HG03571 (cell line): Measurements from ENCODE around the gene TMEM141.
"Not testable (repeated sequence)": the region's sequence is repeated elsewhere in the genome, so short reads cannot be mapped to it uniquely, and the experiment has no call there.

Source experiments
- ATAC-seq: cut with Tn5 transposase; IDR thresholded peaks from one replicate; pipeline ENCODE4 v1.9.1; 2021; ENCODE audit not compliant: unreplicated experiment

The TMEM141 gene

DNA sequence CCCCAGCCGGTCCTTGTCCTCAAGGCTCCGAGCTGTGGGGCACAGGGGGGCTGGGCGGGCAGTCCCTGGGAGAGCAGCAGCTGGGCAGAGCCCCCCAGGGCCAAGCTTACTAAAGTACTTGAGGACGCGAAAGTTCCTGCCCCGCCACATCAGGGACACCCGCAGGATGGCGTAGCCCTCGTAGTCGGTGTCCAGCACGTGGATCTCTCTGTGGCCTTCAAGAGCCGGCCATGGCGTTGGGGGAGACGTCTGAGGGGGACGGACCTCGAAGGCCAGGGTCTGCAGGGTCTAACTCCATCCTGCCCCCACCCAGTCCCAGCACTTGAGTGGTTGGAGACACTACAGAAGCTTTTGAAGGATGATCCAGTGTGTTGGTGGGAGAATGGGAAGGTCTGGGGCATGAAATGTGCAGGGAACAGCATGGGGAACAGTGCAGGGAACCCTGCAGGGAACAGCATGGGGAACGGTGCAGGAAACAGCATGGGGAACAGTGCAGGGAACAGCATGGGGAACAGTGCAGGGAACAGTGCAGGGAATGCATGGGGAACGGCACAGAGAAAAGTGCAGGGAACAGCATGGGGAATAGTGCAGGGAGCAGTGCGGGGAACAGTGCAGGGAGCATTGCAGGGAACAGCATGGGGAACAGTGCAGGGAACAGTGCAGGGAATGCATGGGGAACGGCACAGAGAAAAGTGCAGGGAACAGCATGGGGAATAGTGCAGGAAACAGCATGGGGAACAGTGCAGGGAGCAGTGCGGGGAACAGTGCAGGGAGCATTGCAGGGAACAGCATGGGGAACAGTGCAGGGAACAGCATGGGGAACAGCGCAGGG is 35.6 kb upstream of the TMEM141 start:
- ATAC-seq: not testable (repeated sequence)

DNA sequence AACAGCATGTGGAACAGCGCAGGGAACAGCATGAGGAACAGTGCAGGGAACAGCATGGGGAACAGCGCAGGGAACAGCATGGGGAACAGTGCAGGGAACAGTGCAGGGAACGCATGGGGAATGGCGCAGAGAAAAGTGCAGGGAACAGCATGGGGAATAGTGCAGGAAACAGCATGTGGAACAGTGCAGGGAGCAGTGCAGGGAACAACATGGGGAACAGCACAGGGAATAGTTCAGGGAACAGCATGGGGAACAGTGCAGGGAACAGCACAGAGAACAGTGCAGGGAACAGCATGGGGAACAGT is 35.1 kb upstream of the TMEM141 start:
- ATAC-seq: no peak

DNA sequence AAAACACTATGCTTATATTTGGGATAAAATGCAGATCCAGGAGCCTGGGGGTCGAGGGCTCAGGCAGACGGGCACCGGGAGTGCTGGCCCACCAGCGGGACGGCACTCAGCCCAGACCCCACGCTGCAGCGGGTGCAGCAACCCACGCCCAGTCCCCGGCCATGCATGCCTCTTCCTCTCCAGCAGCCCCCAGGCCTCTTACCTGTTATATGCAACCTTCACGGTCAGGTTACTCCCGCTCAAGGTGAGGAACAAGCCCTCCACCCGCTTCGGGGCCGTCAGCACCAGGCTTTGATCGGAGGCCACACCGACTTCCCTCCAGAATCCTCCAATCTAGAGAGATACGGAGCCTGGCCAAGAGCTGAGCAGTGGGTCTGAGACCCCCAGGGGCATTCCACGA is 34.3 kb upstream of the TMEM141 start:
- ATAC-seq: no peak

DNA sequence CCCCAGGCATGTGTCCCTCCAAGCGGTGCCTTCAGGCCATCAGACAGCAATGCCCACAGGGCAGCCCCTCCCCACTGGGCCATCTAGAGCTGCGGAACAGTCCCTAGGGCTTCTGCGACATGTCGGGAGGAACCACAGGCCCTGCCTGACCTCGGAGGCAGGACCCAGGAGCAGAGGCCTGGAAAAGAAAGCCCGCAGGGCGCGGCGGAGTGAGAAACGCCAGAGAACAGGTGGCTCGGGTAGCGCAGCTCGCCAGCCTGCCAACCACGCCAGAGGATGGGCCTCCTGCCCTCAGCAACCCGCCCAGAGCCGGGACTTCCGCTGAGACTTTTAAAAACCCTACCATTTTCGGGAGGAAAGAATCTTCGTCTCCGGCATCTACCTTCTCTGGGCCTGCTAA is 33.8 kb upstream of the TMEM141 start:
- ATAC-seq: no peak

DNA sequence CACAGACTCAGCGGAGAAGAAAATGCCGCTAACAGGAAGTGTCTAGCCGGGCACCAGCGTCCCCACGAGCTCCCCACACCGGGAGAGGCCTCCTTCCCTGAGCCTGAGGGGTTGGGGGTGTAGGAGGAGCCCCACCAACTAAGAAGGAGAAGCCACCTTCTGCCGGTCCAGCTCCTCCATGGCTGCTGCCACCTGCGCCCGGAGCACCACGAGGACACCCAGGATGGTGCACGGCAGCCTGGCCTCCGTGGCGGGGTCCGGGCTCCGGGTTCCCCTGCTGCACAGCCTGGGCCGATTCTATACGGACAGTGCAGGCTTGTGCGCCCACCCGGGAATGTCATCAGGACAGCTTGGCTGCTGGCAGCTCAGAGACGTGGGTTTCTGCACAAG is 33.4 kb upstream of the TMEM141 start:
- no peak for ATAC-seq

DNA sequence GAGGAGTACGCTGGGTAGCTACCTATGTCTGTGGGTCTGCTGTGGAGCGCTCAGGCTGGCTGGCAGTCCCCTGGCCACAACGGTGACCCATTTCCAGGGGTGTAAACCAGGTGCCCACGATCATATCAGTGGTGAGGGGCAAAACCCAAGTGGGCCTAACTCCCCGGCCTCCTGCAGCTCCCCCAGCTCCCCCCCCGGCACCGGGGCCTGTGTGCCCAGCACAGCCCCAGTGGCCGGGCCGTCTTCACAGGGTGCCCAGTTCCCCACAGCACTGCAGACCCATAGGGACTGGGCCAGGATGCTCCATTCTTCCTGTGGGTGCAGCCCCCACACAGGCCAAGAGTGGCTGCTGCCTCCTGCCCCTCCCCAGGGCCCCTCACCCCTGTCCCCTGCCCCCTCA is 32.1 kb upstream of the TMEM141 start:
- ATAC-seq: no peak

DNA sequence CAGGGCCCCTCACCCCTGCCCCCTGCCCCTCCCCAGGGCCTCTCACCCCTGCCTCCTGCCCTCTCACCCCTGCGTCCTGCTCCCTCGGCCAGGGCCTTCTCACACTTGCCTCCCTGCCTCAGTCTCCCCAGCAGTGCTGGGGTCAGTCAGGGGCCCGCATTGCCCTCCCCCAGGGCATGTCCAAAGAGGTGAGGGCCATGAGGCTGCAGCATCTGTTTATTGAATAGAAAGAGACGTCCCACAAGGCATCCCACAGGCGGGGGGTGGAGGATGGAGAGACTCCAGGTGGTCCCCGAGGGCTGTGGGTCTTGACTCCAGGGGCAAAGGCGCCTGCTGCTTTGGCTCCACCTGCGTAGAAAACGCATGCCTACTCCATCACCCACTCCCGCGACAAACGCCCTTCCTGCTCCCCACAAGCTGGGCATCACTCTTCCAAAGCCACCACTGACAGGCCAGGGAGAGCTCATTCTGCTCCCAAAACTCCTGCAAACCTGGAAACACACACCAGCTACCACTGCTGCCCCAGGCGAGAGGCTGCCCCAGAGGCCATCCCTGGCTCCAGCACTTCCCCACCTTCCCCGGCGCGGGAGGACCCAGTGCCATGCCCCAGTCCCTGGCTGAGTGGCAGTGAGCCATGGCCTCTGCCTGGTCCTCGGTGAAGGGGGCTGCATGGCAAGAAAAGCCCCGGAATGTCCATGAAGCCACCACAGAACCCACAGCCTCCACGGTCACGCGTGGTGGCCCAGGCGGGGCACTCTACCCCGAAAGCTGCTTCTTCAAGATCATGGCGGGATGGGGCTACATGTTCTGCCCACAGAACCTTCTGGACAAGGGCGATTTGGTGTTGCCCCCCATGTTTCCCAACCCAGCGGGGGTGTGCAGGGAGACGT is 31.5 kb upstream of the TMEM141 start:
- ATAC-seq: no peak

DNA sequence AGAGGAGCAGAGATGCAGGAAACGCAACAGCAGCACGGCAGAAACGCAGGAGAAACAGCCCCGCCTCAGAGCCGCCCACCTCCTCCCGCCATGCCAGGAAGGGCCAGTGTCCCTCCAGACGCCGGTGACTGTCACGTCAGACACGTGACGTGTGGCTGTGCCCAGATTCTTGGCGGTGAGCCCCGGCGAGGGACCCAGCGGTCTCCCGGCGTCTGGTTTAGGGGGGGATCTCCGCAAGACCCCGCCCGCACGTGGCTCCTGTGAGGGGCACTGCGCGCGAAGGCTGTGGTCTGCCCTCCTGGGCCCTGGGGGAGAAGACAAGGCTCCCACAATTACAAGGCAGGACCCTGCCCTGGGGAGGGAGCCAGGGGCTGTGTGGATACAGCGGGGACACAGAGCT is 30.7 kb upstream of the TMEM141 start:
- ATAC-seq: no peak

DNA sequence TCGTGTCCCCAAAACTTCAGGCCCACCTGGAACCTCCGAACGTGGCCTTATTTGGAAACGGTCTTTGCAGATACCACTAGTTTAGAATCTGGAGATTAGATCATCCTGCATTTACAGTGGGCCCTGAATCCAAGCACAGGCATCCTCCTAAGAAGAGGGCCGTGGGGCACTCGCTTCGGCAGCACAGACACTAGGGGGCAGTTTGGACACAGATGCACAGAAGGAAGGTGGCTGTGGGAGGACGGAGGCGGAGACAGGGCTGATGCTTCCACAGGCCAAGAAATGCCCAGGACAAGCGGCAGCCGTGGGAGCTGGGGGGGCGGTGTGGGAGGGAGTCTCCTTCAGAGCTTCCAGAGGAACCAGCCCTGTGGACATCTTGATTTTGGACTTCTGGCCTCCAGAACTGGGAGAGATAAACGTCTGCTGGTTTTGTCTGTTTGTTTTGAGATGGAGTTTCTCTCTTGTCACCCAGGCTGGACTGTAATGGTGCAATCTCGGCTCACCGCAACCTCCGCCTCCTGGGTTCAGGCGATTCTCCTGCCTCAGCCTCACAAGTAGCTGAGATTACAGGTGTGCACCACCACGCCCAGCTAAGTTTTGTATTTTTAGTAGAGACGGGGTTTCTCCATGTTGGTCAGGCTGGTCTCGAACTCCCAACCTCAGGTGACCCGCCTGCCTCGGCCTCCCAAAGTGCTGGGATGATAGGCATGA is 30.2 kb upstream of the TMEM141 start:
- ATAC-seq: not testable (repeated sequence)

DNA sequence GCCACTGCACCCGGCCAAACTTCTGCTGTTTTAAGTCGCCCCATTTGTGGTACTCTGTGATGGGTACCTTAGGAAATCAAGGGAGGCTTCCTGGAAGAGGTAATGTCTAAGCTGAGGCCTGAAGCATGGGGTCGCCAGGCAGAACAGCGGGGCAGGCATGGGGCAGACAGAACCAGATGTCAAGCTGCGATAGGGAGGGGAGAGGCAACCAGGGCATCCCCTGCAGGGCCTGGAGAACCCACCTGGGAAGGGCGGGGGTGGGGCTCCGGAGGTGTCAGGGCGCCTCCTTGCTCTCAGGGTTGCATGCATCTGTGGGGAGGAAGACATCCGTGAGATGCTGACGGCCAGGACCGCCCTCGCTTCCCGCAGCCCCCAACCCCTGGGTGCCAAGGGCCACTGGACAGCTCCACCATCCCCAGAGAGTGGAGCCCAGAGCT is 29.6 kb upstream of the TMEM141 start:
- no peak for ATAC-seq

DNA sequence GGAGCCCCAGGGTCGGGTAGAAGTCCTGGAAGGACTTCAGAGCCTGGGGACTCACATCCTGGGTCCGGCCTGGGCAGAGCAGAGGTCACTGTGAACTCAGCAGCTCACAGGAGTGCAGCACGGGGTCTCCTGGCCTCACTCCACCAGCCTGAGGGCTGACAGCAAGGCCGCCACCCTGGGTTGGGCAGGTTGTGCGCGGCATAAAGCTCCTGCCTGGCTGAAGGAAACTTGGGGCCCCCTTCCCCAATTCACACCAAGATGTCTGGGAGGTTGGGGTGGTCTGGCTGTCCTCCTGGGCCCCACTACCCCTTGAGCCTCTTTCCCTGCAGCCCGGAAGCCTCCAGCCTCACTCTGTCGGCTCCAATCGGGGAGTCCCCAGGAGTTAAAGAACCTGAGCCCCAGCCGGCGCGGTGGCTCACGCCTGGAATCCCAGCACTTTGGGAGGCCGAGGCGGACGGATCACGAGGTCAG is 28.9 kb upstream of the TMEM141 start:
- ATAC-seq: no peak

DNA sequence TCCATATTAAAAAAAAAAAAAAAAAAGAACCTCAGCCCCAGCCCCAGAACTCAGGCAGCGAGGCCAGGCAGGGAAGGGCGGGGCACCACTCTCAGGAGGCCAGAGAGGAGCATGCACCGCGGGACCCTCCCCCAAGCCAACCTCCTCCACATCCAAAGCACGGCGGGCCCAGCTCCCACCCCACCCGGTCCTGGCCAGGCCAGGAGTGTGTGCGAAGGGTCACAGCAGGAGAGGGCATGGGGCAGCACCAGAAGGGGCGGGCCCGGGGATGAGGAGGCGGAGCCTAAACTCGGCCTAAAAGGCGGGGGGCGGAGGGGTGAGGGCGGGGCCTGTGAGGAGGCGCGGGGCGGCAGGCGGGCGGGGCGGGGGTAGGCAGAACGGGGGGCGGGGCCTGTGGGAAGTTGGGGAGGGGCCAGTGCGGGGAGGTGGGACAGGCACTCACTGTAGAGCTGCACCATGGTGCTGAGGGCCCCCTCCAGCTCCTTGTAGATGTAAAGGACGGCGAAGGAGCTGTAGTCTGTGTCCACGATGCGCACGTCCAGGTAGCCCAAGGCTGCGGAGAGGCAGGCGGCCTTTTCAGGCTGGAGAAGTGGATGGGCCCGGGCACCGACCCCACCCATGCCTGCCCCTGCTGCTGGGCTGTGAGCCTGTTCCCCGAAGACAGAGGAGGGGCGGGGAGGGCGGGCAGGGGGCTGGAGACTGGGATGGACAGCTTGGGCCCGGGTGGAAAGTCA is 28.1 kb upstream of the TMEM141 start:
- ATAC-seq: no peak

DNA sequence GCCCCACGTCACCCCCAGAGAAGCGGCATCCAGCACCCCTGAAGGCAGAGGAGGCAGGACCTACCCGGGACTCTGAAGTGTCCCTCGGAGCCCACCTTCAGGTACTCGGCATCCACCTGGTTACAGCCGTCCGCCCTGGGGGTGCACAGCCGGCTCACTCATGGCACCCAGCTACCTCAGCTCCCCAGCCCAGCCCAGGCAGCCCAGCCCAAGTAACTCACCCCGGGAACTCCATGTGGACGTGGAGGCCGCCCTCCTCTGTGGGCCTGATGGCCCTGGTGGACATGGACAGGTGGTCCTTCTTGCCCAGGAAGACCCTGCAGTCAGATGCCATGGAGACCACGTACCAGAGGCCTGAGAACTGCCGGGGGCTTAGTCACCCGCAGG is 27.5 kb upstream of the TMEM141 start:
- ATAC-seq: no peak

DNA sequence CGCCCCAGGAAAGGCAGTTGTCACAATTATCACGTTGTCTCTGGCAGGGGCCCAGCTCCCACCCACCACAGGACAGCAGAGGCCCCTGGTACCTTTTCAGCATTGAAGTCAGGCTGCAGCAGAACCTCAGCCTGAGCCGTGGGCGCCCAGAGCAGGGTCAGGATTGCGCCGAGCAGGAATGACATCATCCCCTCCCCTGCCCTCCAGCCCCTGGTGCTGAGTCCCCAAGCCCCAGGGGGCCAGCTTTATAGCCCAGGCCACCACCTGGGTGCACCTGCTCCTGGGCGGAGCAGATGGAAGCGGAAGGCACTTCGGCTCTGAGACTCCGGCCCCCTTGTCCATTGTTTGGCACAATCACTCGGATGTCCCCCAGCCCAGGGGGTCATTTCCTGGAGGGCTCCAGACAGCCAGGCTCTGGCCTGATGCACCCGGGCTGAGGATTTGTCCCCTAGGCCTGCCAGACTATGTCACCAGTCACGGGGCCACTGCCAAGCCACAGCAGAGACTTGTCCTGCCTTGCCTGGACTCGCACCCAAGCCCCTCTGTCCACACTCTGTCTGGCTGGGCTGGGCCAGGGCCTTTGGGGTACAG is 26.7 kb upstream of the TMEM141 start, which contains the start of gene LCN15:
Gene LCN15 (minus strand): TSS at position 218 of the 591 bp plus-strand sequence. CDS start 30 bp downstream, at position 188.
- ATAC-seq: no peak

DNA sequence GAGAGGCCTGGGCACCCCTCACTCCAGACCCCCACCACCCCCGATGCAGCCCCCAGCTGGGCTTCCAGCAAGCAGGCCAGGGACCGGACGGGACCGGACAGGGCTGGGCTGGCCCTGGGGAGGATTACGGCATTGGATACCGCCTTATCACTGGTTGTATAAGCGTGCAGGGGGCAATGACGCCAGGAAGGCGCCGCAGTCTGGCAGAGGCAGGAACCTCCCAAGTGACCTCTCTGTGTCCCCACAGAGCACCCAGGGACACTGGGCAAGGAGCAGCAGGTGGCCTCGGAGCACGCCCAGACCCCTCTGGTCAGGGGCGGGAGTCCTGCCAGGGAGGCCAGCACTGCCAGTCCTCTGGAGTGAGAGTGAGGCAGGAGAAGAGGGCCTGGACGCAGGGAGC is 26.1 kb upstream of the TMEM141 start:
- no peak for ATAC-seq

DNA sequence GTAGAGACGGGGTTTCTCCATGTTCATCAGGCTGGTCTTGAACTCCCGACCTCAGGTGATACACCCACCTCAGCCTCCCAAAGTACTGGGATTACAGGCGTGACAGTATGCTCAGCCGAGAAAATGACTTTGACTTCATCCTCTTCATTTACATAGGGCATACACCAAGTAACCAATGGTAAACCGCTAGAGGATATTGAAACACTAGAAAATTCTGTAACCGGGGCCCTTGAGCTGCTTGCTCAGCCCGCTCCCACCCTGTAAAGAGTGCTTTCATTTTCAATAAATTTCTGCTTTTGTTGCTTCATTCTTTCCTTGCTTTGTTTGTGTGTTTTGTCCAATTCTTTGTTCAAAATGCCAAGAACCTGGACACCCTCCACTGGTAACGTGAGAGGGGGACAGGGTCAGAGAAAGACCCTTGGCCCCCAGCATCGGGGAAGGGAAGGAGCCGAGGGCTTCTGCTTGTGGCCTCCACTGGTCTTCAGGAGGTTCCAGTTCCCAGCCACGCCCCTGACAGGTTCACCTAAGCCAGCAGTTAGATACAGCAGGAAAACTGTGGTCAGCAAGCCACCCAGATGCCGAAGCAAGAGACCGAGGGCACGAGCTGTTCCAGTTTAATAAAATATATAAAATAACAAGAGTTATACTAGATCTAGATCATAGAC is 25.3 kb upstream of the TMEM141 start:
- ATAC-seq: peak; percentile 54

DNA sequence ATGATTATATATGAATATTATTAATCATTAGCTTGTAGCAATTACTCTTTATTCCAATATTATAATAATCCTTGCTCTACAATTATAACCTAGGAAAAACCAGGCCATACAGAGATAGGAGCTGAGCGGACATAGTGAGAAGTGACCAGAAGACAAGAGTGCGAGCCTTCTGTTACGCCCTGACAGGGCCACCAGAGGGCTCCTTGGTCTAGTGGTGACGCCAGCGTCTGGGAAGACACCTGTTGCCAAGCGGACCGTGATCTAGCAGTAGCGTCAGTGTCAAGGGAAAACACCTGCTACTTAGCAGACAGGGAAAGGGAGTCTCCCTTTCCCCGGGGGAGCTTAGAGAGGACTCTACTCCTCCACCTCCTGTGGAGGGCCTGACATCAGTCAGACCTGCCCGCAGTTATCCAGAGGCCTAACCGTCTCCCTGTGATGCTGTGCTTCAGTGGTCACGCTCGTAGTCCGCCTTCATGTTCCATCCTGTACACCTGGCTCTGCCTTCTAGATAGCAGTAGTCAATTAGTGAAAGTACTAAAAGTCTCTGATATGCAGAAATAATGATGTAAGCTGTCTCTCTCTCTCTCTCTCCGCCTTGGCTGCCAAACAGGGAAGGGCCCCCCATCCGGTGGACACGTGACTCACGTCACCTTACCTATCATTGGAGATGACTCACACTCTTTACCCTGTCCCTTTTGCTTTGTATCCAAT is 24.6 kb upstream of the TMEM141 start:
- ATAC-seq: not testable (repeated sequence)

DNA sequence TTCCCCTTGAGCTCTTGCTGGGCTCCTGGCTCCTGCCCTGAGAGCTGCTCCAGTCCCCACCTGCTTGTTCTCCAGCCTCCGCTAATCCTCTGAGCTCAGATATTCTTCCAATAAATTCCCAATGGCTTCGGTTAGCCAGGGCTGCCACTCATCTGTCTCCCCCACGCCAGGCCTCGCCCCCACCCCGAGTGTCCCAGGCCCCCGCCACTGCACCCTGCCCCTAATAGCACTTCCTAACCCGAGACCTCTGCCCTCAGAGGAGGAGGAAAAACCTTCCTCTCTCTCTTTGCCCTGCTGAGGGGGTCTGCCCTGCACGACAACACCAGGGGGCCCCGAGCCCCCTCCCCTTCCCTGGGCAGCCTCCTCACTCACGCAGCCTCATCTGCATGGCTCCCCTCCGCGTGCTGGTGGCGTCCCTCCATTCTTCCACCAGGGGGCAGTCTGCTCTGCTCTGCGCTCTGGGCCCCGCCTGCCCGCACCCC is 21.4 kb upstream of the TMEM141 start:
- ATAC-seq: no peak

DNA sequence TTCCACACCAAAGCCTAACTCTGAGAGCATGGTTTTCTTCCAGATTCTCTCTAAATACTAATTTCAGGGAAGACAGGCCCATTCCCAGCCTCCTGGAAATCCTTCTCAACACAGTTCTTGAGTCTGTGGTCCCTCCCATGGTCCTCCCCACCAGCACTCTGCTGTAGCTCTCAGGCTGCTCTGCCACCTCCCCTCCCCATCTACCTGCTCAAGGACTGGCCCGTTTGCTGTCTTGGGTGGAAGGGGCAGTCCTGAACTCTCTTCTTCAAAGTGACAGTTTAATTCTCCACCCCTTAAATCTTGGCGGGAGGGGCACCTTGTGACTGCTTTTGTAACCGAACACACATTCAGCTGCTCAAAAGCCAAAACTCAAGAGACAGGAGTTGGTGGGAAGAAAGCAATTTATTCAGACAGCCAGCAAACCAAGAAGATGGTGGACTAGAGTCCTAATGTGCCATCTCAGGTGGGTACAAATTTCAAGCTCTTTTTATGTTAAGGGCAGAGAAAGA is 19.2 kb upstream of the TMEM141 start:
- no peak for ATAC-seq
